Stomach (tissue), 9 donors: ENCODE results near the gene TCEA2. TPM values are rescaled to one million over a fixed set of nuclear protein-coding genes. Genes with fewer than 3 reads are reported as not detected.

ENCODE experiments used
- DNase-seq, 2 donors: peaks; one replicate each; pipeline versions ENCODE4 v3.0.0 to v3.0.0-alpha.2; 2013 to 2019
- H3K27ac ChIP-seq, 5 donors: fragments of 200-600 bp in 4 of 5; sonication (generic) in 4 of 5; one replicate each; pipeline ENCODE4 v1.5.1; 2013 to 2019; ENCODE audit warnings: mild to moderate bottlenecking in 1 of 5, moderate library complexity in 1 of 5
- H3K27me3 ChIP-seq, 3 donors: fragments of 200-600 bp; sonication (generic); one replicate each; pipeline ENCODE4 v1.5.1; 2017 to 2019; ENCODE audit warnings: mixed run types in 1 of 3
- H3K36me3 ChIP-seq, 4 donors: fragments of 200-600 bp; sonication (generic); 1 replicate in 3 of 4; 2 replicates in 1 of 4; pipeline ENCODE4 v1.5.1; 2016 to 2019
- H3K4me1 ChIP-seq, 4 donors: fragments of 200-600 bp; sonication (generic); one replicate each; pipeline ENCODE4 v1.5.1; 2016 to 2019
- H3K4me3 ChIP-seq, 4 donors: fragments of 200-600 bp; sonication (generic) in 3 of 4; one replicate each; pipeline ENCODE4 v1.5.1; 2016 to 2019; ENCODE audit warnings: mild to moderate bottlenecking in 1 of 4
- H3K9me3 ChIP-seq, 4 donors: fragments of 200-600 bp; sonication (generic); one replicate each; pipeline ENCODE4 v1.5.1; 2016 to 2019
- EP300 ChIP-seq: sonication (generic); formaldehyde crosslinking; IDR thresholded peaks from one replicate; pipeline ENCODE4 v1.6.1; 2017; ENCODE audit warnings: antibody characterized with exemption
- POLR2A ChIP-seq, 4 donors: fragments of 450-650 bp; IDR thresholded peaks; one replicate each; pipeline ENCODE4 v1.6.1; 2016; ENCODE audit warnings: antibody characterized with exemption in 4 of 4, control low read depth in 2 of 4, mild to moderate bottlenecking in 1 of 4, moderate library complexity in 1 of 4
- POLR2AphosphoS5 ChIP-seq, 3 donors: sonication (generic); formaldehyde crosslinking; IDR thresholded peaks; one replicate each; pipeline ENCODE4 v1.6.1; 2016; ENCODE audit warnings: antibody characterized with exemption in 3 of 3
- WGBS, 5 donors: extraction: QIAGEN DNeasy Blood & Tissue Kit in 3 of 5; methylation state at CpG; one replicate each; pipeline versions ENCODE4 v1.1.5 to v1.1.7; 2013 to 2018; 5-methylcytosine and 5-hydroxymethylcytosine counted together
- intact Hi-C: fragments of 100-400 bp; cut with DNase I; formaldehyde crosslinking; loops from one replicate; pipeline ENCODE4 v1.15.1; 2023; ENCODE audit warnings: low total_unique reads
- polyA plus RNA-seq, 3 donors: library from polyadenylated mRNA; stranded (reverse); fragments of 200-250 nt; gene quantifications; one replicate each; pipeline ENCODE4 v1.2.3, GENCODE V29; 2013
- total RNA-seq, 5 donors: library from RNA; depleted of rRNA; stranded (reverse); fragments of >200 nt; gene quantifications; one replicate each; pipeline versions ENCODE4 v1.1.0 to v1.2.3, GENCODE V29; 2014 to 2016
- TF ChIP-seq, protein P1 (sequence below), 7 experiments: fragments of 450-650 bp in 4 of 7; fragments of 200-600 bp in 3 of 7; sonication (generic) in 3 of 7; IDR thresholded peaks; one replicate each; pipeline ENCODE4 v1.5.1; 2016 to 2019; ENCODE audit warnings: antibody characterized with exemption in 7 of 7, control low read depth in 2 of 7, mild to moderate bottlenecking in 1 of 7
- donor health status: healthy with polysubstance abuse.
- donor health status: Bipolar disorder and iron deficiency.
- donor health status: healthy.

TCEA2 gene
- total and polyA plus RNA-seq, 8 donors: 3.1 to 35.5 (median 26.0) TPM

- Histone ChIP-seq H3K27me3 (peaks cover 0 to 59% (median 31%) of the 10 kb centered on the region in 3 donors), H3K4me1 (peaks cover 11 to 23% (median 19%) of the 10 kb centered on the region in 4 donors), H3K4me3 (peak overlapping the region in 2 of 4 donors; percentile 12 to 27), H3K27ac (peak overlapping the region; percentile 12 to 79 (median 50)), H3K36me3 (no peaks in the 10 kb centered on the region), H3K9me3 (no peaks in the 10 kb centered on the region)
- WGBS, 5 donors: 57 to 68% (median 63%) methylated on average over 32 to 39 of the region's 39 CpGs
- DNase-seq: no peak
- TF ChIP-seq POLR2A (IDR thresholded peaks at IDR 0.05) (no peak), POLR2AphosphoS5 (IDR thresholded peaks at IDR 0.05) (peak in 1 of 3 donors; percentile 2)
- intact Hi-C loops: no loop called here
Measured at GRCh38 chr20:64056889-64057627, 5.9 kb upstream of the TCEA2 start.

GRCh38 chr20:64057628-64058498 lies 5.1 kb upstream of the TCEA2 start:
- peak; percentile 81 to 92 for DNase-seq
- H3K4me3 ChIP-seq: peak overlapping the region in 2 of 4 donors; percentile 12 to 27
- 19 to 31% (median 29%) methylated on average over 25 to 33 of the region's 33 CpGs for WGBS, 5 donors
- H3K4me1 ChIP-seq: peaks cover 17 to 31% (median 27%) of the 10 kb centered on the region in 4 donors
- H3K9me3 ChIP-seq: no peaks in the 10 kb centered on the region
- intact Hi-C loops: no loop called here
- H3K36me3 ChIP-seq: no peaks in the 10 kb centered on the region
- TF ChIP-seq, protein P1, sequence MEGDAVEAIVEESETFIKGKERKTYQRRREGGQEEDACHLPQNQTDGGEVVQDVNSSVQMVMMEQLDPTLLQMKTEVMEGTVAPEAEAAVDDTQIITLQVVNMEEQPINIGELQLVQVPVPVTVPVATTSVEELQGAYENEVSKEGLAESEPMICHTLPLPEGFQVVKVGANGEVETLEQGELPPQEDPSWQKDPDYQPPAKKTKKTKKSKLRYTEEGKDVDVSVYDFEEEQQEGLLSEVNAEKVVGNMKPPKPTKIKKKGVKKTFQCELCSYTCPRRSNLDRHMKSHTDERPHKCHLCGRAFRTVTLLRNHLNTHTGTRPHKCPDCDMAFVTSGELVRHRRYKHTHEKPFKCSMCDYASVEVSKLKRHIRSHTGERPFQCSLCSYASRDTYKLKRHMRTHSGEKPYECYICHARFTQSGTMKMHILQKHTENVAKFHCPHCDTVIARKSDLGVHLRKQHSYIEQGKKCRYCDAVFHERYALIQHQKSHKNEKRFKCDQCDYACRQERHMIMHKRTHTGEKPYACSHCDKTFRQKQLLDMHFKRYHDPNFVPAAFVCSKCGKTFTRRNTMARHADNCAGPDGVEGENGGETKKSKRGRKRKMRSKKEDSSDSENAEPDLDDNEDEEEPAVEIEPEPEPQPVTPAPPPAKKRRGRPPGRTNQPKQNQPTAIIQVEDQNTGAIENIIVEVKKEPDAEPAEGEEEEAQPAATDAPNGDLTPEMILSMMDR (IDR thresholded peaks at IDR 0.05): peak in 5 of 7 experiments; percentile 57 to 88 (median 69)
- no peak for TF ChIP-seq POLR2A (IDR thresholded peaks at IDR 0.05)
- TF ChIP-seq POLR2AphosphoS5 (IDR thresholded peaks at IDR 0.05): no peak
- TF ChIP-seq EP300: no peak
- peak overlapping the region in 4 of 5 donors; percentile 48 to 79 (median 53) for H3K27ac ChIP-seq
- H3K27me3 ChIP-seq: peaks cover 0 to 51% (median 26%) of the 10 kb centered on the region in 3 donors

GRCh38 chr20:64058536-64058935 lies 4.5 kb upstream of the TCEA2 start:
- intact Hi-C loops: no loop called here
- H3K27ac ChIP-seq: peak overlapping the region; percentile 29 to 69 (median 48)
- 22 to 57% (median 45%) methylated on average over 12 of the region's 12 CpGs for WGBS, 5 donors

GRCh38 chr20:64062276-64062595 lies 762 bp upstream of the TCEA2 start:
- Histone ChIP-seq H3K27ac (peak overlapping the region in 4 of 5 donors; percentile 78 to 87 (median 84)), H3K27me3 (peaks cover 0 to 7% (median 2%) of the 10 kb centered on the region in 3 donors), H3K4me3 (peak overlapping the region; percentile 68 to 98 (median 96)), H3K36me3 (no peaks in the 10 kb centered on the region), H3K4me1 (peaks cover 42 to 58% (median 55%) of the 10 kb centered on the region in 4 donors), H3K9me3 (no peaks in the 10 kb centered on the region)
- no peak for DNase-seq
- no peak for TF ChIP-seq EP300
- no peak for TF ChIP-seq POLR2A (IDR thresholded peaks at IDR 0.05)
- TF ChIP-seq POLR2AphosphoS5 (IDR thresholded peaks at IDR 0.05): no peak
- TF ChIP-seq, protein P1 (IDR thresholded peaks at IDR 0.05): no peak
- intact Hi-C loops: no loop called here
- WGBS, 5 donors: 57 to 72% (median 59%) methylated on average over 4 to 5 of the region's 5 CpGs

More at GRCh38 chr20:64058536-64058935, 4.5 kb upstream of the TCEA2 start:
- no peaks in the 10 kb centered on the region for H3K36me3 ChIP-seq
- H3K4me1 ChIP-seq: peaks cover 19 to 33% (median 30%) of the 10 kb centered on the region in 4 donors
- DNase-seq: peak; percentile 48 to 77
- no peak for TF ChIP-seq POLR2A (IDR thresholded peaks at IDR 0.05)
- TF ChIP-seq POLR2AphosphoS5 (IDR thresholded peaks at IDR 0.05): peak in 2 of 3 donors; percentile 34 to 43
- TF ChIP-seq EP300: no peak
- peak overlapping the region in 1 of 4 donors; percentile 27 for H3K4me3 ChIP-seq
- H3K9me3 ChIP-seq: no peaks in the 10 kb centered on the region
- H3K27me3 ChIP-seq: peaks cover 0 to 44% (median 22%) of the 10 kb centered on the region in 3 donors
